ENCODE data around the gene RNF144A. TPM values are rescaled to one million over a fixed set of nuclear protein-coding genes. Genes with fewer than 3 reads are reported as not detected.

Gene RNF144A
- total RNA-seq, 1 experiment from 2014 or later = 13.0 TPM

DNA sequence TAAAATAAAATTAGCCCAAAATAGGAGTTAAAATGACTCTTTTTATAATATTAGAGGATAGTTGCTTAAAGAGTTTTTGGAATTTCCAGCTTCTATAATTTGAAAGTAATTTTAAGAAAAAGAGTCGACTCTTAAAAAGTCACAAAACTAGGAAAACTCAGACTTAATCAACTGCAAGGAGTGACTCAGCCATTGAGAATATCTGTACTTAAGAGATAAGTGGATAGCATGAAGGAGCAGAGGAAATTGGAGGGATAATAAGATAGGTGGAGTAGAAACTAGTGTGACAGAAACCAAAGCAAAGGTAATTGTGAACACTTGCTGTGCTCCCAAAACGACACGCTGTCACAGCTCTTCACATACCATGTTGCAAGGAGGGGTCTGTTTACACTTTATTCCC, 31.2 kb upstream of the RNF144A start:
- POLR2A ChIA-PET = no interaction called here
- ATAC-seq (no peak), DNase-seq (ENCODE audit: low read depth, low spot score) (no peak)
- no peak for TF ChIP-seq EGR1 (IDR thresholded peaks at IDR 0.05; ENCODE audit: low read depth)
- no peak for TF ChIP-seq EZH2 (IDR thresholded peaks at IDR 0.05)
- no peak for TF ChIP-seq SIN3A (IDR thresholded peaks at IDR 0.05; ENCODE audit: low read depth)
- TF ChIP-seq ELF1 (IDR thresholded peaks at IDR 0.05; ENCODE audit: borderline replicate concordance, low read depth) = no peak
- TF ChIP-seq, protein P1, sequence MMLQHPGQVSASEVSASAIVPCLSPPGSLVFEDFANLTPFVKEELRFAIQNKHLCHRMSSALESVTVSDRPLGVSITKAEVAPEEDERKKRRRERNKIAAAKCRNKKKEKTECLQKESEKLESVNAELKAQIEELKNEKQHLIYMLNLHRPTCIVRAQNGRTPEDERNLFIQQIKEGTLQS (IDR thresholded peaks at IDR 0.05) = no peak
- no peak for TF ChIP-seq TCF7L2 (IDR thresholded peaks at IDR 0.05; ENCODE audit: borderline replicate concordance, extremely low read depth, insufficient read depth, insufficient read length)
- TF ChIP-seq, protein P2, sequence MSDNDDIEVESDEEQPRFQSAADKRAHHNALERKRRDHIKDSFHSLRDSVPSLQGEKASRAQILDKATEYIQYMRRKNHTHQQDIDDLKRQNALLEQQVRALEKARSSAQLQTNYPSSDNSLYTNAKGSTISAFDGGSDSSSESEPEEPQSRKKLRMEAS (IDR thresholded peaks at IDR 0.05) = no peak
- TF ChIP-seq, protein P3, sequence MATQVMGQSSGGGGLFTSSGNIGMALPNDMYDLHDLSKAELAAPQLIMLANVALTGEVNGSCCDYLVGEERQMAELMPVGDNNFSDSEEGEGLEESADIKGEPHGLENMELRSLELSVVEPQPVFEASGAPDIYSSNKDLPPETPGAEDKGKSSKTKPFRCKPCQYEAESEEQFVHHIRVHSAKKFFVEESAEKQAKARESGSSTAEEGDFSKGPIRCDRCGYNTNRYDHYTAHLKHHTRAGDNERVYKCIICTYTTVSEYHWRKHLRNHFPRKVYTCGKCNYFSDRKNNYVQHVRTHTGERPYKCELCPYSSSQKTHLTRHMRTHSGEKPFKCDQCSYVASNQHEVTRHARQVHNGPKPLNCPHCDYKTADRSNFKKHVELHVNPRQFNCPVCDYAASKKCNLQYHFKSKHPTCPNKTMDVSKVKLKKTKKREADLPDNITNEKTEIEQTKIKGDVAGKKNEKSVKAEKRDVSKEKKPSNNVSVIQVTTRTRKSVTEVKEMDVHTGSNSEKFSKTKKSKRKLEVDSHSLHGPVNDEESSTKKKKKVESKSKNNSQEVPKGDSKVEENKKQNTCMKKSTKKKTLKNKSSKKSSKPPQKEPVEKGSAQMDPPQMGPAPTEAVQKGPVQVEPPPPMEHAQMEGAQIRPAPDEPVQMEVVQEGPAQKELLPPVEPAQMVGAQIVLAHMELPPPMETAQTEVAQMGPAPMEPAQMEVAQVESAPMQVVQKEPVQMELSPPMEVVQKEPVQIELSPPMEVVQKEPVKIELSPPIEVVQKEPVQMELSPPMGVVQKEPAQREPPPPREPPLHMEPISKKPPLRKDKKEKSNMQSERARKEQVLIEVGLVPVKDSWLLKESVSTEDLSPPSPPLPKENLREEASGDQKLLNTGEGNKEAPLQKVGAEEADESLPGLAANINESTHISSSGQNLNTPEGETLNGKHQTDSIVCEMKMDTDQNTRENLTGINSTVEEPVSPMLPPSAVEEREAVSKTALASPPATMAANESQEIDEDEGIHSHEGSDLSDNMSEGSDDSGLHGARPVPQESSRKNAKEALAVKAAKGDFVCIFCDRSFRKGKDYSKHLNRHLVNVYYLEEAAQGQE (IDR thresholded peaks at IDR 0.05; ENCODE audit: low read depth) = no peak
- TF ChIP-seq POLR2A (IDR thresholded peaks at IDR 0.05; ENCODE audit: borderline replicate concordance, extremely low read depth, insufficient read depth, insufficient read length) = no peak
- no peak for TF ChIP-seq EZH2phosphoT487 (IDR thresholded peaks at IDR 0.05; ENCODE audit: borderline replicate concordance)
- TF ChIP-seq ZBTB33 (IDR thresholded peaks at IDR 0.05; ENCODE audit: extremely low read depth, insufficient replicate concordance, low read length) = no peak
- TF ChIP-seq CTCF (IDR thresholded peaks at IDR 0.05 in 2 of 3, conservative IDR thresholded peaks at IDR 0.05 in 1 of 3; ENCODE audit: borderline replicate concordance in 1 of 3, insufficient read depth in 1 of 3, low read depth in 2 of 3, low read length in 2 of 3) = no peak
- no peak for TF ChIP-seq CEBPB (IDR thresholded peaks at IDR 0.05; ENCODE audit: low read depth)
- no peak for TF ChIP-seq ZNF274 (IDR thresholded peaks at IDR 0.05; ENCODE audit: low read depth, low read length)
- Histone ChIP-seq H2AFZ (ENCODE audit: low read depth, low read length, poor library complexity, severe bottlenecking) (no peak overlapping the region), H4K20me1 (ENCODE audit: insufficient read depth) (no peaks in the 10 kb centered on the region), H3K79me2 (ENCODE audit: insufficient read depth, low read length) (no peaks in the 10 kb centered on the region), H3K9ac (ENCODE audit: low read length) (no peak overlapping the region), H3K27ac (ENCODE audit: low read depth, low read length) (no peak overlapping the region), H3K9me2 (ENCODE audit: insufficient read depth) (no peaks in the 10 kb centered on the region), H3K4me3 (replicated peaks in 1 of 2; ENCODE audit: low read depth in 1 of 2, low read length in 2 of 2) (no peak overlapping the region), H3K27me3 (ENCODE audit: insufficient read depth, low read length) (peaks cover 8% of the 10 kb centered on the region; the same call in 1 of the 2 replicates), H3K4me1 (ENCODE audit: control insufficient read depth in 1 of 2, insufficient read depth in 2 of 2, low read length in 2 of 2) (no peaks in the 10 kb centered on the region), H3K4me2 (ENCODE audit: low read length) (no peak overlapping the region), H3K36me3 (ENCODE audit: control insufficient read depth in 1 of 2, insufficient read depth in 2 of 2, low read length in 2 of 2) (no peaks in the 10 kb centered on the region), H3K9me3 (ENCODE audit: control insufficient read depth in 1 of 2, insufficient read depth in 1 of 2, low read depth in 1 of 2, low read length in 2 of 2) (no peaks in the 10 kb centered on the region)
- BruUV-seq (replicated peaks) = no TSS peak
- intact Hi-C loops (cut with micrococcal nuclease) = no loop called here
- RAD21 ChIA-PET (ENCODE audit: low non-redundant PET in 1 of 2, low total read pairs in 2 of 2, uncharacterized antibody in 2 of 2, unreplicated experiment in 2 of 2) = no interaction called here
- CTCF ChIA-PET = no interaction called here

Measured in HCT116 (cell line).